HG03354 (cell line): ENCODE data around the gene MACROD2.

Source experiments
- ATAC-seq: cut with Tn5 transposase; IDR thresholded peaks from one replicate; pipeline ENCODE4 v1.9.1; 2021; ENCODE audit warnings: mild to moderate bottlenecking; ENCODE audit not compliant: unreplicated experiment, poor library complexity, severe bottlenecking

MACROD2 gene

DNA sequence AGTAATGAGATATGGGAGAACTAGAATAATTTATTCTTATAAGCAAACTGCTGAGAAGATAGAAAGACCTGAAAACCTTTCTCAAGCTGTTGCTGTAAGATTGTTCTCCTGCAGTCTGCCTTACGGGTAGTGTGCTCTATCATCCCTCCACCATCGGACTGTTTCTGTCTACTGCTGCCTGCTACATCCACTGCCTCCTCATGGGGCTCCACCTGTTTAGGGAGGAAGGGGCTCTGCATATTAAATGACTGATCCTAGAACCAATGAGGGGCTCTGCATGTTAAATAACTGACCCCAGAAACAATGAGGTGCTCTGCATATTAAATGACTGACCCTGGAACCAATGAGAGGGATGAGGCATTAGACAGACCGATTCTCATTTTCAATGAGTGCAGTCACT is 1923.3 kb downstream of the MACROD2 start:
- ATAC-seq = no peak

DNA sequence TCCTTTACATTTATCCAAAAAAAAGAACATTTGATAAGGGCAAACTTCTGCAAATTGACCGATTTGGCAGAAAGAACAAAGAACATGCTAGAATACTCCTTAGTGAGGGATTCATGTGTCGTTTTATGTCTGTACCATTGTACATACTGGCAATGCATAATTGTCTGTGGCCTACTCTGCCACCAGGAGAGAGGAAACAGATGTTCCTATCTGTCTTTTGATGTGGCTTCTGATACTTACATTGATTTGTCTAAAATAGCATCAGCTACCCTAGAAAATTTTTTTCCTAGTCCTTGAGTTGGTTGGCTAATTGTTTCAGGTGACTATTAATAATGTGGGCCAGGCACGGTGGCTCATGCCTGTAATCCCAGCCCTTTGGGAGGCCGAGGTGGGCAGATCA is 1923.8 kb downstream of the MACROD2 start:
- ATAC-seq = no peak

DNA sequence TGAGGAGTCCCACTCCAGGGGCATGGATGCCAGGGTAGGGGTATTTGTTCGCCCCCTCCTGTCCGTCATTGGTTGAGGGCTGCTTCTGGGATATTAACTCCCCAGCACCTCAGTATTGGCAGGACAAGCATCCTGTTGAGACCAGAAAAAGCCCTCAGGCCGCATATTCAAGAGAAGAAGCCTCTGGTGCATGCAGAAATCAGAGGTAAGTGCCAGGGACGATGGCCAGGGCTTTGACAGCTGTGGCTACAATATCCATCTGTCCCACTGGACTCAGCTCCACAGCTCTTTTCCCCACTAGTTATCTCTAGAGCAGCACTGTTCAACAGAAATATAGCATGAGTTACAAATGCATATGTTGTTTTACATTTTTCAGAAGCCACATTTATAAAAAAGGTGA is 1926.6 kb downstream of the MACROD2 start:
- ATAC-seq = no peak

DNA sequence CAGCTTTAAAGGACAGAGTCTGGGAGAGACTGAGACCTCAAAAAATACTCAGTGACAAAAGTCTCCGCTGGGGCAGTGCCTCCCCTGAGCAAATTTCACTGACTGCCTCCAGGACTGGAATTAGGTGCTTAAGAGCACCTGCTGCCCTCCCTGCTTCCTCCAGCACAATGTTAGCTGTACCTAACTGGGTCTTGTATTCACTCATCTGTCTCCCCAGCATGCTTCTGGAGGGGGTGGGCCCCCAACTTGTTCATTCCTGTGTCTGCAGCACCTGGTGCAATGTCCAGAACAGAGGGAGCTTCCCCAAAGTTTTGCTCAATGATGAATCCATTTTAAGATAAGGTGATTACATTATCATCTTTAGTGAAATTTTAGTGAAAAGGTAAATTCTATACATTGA is 1927.2 kb downstream of the MACROD2 start:
- ATAC-seq = peak; percentile 40

DNA sequence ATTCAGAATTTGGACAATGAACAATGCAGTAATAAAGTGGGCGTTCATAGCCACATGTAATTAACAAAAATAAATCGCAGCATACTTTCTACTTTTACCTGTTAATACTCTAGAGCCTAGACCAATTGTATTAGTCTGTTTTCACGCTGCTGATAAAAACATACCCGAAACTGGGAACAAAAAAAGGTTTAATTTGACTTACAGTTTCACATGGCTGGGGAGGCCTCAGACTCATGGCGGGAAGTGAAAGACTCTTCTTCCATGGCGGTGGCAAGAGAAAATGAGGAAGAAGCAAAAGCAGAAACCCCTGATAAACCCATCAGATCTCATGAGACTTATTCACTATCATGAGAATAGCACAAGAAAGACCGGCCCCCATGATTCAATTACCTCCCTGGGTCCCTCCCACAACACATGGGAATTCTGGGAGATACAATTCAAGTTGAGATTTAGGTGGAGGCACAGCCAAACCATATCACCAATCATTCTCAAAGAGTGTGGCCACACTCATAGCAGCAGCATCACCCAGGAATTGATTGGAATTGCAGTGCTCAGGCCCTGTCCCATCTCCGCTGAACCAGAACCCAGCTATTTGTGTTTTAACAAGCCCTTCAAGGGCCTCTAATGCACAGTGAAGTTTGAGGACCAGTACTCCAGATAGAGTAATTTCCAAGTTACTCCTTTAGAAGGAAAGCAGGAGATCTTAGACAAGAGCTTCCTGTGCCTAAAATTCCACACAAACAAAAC is 1927.9 kb downstream of the MACROD2 start:
- ATAC-seq = peak; percentile 53

DNA sequence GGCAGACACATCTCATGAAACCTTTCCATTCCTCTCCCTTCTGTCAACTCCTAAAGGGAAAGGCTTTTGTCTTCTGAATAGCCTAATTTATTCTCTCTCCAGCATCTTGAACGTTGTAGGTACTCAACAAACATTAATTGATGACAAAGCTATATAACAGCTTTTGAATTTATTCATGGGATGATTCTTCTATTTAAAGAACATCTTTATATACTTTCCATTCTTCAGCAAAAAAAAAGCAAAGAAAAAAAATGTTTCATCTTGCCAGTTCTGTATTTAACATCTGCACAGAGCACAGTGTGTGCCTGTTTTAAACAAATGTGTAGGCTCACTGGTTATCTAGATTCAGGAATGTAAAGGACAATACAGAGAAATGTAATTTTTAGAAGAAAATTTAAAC is 1929.2 kb downstream of the MACROD2 start:
- no peak for ATAC-seq

DNA sequence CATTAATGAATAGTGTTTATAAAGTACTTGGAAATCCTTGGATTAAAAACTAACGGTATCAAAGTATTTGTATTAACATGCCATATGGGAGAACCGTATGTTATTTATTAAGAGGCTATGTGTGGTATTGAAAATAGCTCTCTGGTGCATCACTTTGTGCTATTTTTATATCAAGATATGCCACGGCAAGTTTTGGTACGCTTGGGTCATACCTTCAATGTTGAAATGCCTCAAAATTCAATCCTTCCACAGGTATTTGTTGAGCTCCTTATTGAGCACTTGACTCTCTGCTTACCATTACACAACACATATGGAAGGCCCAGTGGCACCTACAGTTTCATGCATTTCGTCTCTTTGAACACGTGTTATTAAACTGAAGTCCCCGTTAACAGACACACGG is 1930.1 kb downstream of the MACROD2 start:
- no peak for ATAC-seq

DNA sequence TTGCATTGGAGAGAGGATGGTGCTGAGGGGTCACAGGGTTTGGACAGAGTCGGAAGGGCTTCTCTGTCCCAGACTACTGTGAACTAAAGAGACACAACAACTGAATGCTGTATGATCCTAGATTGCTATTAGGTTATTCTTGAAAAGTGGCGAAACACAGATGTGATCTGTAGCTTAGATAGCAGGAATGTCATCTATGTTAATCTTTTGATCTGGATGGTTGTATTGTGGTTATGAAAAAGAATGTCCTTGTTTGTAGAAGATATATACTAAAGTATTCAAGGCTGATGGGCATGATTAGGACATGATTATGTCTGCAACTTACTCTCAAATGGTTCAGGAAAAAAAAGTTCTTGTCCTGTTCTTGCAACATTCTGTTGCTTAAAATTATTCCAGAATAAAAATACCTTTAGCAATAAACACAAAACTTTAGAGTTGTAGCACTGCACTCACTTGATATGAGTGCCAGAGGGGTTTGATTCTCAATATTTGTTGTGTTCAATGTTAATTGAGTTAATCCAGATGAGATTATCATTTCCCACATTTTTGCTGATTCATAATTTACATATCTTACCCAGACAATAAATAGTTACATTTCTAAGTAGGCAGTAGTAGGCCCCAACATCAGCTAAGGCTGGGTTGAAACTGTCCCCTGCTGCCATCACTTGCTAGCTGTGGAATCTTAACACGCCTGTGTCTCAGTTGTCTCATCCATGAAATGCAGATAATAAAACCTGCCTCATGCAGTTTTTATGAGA is 1932.8 kb downstream of the MACROD2 start:
- ATAC-seq = no peak

DNA sequence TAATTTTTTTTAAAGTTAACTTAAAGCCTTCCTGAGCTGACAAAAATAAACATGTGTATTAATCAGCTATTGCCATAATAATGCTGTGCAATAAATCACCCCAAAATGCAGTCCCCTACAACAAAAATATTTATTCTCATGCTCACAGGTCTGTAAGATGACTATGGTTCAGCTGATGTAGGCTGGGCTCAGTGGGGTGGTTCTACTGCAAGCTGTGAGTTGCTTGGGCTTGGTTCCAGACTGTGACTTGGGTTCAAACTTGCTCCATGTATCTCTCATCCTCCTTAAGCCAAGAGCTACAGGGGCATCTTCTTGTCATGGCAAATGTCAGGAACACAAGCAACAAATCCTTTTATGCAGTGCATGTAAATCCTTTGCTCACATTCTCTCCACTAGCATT is 1933.6 kb downstream of the MACROD2 start:
- no peak for ATAC-seq

DNA sequence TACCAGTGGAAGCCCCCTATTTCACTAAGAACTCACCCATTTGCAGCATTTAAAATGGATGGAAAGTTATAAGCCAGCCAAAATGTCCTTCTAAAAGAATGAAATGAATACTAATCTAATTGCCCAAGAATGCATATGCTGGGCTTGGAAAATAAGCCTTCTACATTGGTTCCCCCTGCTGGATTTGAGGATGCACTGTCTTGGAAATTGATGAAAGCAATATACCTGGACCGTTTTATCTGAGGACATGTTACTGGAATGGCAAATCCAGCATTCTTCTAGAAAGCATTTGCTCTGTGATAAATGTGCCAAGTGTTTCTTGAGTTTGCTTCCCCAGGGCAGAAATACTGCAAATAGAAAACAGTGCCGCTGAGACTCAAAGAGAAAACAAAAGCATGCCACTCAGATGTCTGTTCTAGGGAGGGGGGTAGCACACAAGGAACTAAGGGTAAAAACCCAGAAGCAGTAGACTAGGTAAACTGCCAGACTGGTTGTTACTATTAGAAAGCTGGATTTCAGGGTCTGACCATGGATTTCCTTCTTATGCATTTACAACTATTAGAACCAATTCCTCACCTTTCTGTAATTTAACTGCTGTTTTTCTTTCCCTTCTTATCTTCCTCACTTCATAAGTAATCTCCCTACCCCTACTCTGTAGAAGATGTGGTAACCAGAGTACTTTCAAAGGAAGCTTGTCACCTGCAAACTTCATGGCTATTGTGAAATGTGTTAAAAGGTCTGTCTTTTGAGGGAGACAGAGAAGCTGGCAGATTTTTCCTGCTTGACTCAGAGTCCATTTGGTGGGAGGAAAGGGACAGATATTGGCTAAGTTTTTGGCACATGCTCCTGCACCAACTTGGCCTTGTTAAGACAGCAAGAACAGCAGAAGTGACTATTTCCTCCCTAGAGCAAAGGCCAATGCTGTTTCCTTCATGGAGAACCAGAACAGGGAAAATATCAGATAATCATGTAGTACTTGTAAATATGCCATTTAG is 1935.3 kb downstream of the MACROD2 start:
- ATAC-seq = no peak

DNA sequence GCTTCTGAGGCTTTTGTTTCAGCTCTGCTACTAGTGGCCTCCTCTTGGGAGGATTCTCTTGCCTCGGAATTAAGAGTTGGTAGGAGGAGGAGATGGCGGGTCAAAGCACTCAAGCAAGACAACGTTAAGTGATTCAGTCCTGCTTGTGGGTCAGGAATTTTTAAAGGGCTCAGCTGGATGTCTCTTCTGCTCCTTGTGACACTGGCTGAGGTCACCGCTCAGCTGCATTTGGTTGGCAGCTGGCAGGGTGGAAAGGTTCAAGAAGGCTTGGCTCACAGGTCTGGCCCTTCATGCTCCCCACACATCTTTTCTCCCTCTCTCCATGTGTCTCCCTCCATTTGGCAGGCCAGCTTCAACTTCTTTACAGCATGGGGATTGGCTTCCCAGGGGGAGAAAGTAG is 1936.6 kb downstream of the MACROD2 start:
- ATAC-seq = no peak

DNA sequence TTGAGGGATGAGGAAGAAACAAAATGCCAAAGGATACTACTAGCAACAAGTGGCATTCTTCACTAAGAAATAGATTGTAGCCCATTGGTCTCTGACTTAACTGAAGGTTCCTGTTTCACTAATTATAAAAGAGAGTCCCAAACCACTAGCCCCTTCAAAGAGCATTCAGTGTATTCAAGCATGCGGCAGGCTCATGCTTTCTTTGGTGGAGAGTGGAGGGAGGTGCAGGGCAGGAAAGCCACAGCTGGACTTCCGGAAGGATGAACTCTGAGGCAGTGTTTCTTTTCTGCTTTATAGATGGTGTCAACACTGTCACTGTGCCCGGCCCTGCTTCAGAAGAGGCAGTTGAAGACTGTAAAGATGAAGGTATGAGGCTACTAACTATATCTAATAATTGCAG is 1941.9 kb downstream of the MACROD2 start:
- ATAC-seq = no peak

DNA sequence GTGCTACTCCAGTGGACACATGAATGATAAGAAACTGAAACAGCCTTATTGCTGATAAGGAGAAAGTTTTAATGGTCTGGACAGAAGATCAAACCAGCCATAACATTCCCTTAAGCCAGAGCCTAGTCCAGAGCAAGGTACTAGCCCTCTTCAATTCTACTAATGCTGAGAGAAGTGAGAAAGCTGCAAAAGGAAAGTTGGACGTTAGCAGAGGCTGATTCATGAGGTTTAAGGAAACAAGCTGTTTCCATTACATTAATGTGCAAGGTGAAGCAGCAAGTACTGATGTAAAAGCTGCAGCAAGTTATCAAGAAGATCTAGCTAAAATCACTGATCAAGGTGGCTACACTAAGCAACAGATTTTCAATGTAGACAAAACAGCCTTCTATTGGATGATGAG is 1943.5 kb downstream of the MACROD2 start:
- ATAC-seq = no peak

DNA sequence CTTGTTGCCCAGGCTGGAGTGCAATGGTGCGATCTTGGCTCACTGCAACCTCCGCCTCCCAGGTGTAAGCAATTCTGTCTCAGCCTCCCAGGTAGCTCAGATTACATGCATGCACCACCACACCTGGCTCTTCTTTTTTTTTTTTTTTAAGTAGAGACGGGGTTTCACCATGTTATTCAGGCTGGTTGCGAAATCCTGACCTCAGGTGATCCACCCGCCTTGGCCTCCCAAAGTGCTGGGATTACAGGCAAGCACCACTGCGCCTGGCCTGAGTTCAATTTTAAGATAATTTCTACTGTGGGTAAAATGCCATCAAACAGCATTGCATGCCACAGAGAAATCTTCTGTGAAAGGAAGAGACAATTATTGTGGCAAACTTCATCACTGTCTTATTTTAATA is 1944.8 kb downstream of the MACROD2 start:
- ATAC-seq = no peak

DNA sequence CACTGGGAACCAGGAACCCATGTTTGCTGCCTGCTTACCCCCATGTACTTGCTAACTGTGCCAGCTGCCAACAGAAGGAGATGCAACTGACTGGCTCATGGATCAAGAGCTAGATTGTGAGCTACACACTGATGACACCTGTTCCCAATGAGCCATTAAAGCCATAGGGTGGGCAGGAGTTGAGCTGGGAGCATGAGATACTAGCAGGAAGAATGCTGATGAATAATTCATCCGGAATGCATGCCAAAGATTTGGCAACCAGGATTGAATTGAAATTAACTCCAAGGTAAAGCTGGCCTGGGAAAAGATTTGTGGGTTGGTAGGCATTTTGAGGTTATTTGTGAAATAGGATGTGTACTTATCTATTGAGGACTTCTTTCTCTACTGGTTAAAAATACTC is 1946.8 kb downstream of the MACROD2 start:
- no peak for ATAC-seq

DNA sequence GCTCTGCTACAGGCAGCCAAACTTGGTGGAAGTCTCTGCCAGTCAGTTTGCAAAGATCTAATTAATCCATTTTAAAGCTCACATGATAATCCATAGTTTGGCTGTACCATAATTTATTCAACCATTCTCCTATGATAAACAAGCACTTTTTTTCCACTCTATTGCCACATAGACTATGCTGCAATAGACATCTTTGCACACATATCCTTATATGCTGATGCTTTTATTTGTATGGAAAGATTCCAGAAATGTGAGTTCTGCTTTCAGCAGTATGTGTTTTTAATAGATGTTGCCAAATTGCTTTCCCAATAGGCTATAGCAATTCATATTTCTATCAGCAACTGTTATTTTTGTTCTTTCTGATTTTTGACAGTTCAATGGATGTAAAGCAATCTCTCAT is 1950.0 kb downstream of the MACROD2 start:
- no peak for ATAC-seq

DNA sequence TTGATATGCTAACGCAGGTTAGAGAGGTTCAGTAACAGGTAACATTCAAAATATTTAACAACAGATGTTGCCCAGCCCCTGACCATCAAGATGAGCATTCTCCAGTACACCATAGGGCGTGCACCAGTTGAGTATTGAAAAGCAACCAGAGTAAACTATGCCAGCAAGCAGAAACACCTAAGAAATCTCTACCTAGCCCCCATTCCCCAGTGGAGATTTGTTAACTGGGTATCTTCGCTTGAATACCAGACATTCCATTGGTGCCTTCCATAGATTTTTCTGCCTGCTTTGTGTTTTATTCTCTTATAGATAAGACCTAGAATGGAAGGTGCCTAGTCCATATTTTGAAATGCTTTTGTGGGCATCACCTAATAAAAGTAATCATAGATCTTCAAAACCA is 1954.1 kb downstream of the MACROD2 start:
- ATAC-seq = no peak

DNA sequence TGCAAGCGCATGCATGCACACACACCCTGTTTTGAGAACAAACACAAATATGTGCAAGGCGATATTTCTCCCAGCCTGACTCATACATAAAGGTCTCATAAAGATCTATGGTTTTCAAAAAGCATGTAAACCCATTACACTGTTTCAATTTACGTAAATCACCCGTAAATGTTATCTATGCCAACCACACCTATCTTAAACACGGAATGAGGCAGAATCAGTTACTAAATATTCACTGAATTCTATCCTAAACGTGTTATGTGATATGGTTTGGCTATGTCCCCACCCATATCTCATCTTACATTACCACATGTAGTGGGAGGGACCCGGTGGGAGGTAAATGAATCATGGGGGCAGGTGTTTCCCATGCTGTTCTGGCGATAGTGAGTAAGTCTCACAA is 1956.3 kb downstream of the MACROD2 start:
- no peak for ATAC-seq

DNA sequence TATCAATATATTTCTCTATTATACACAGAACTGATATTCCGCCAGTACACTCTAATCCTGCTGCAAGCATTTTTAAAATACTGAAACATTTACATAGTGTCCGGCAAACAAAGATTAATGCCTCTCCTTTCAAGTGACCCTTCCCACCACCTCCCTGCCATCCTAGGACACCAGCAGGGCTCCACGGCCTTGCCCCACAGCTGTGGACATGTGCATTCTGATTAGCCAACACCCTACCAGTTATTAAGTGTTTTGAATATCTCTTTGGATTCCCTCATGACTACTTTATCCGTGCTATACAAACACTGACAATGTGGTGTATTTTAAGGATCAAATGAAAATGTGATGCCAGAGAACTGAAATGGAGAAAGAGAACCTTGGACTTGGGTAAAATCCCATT is 1962.8 kb downstream of the MACROD2 start:
- ATAC-seq = no peak

DNA sequence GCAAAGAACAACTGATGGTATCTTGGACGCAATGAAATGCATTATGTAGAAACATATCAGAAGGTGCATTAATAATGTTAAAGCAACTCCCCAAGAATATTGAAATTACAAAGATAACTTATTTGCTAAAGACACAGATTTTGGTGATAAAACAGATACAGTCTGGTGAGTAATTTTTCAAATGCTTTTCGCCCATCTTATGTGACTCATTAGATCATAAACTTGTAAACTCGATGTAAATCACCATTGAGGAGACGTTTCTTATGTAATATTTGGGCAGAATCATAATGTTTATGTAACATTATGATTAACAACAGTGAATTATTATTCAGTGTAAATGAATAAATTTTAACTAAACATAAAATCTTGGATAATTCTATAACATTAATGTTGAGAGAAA is 1969.8 kb downstream of the MACROD2 start:
- ATAC-seq = no peak
